Measurements from ENCODE around the gene TYW1.
"Not testable (repeated sequence)": the region's sequence is repeated elsewhere in the genome, so short reads cannot be mapped to it uniquely, and the experiment has no call there.

The TYW1 gene

DNA sequence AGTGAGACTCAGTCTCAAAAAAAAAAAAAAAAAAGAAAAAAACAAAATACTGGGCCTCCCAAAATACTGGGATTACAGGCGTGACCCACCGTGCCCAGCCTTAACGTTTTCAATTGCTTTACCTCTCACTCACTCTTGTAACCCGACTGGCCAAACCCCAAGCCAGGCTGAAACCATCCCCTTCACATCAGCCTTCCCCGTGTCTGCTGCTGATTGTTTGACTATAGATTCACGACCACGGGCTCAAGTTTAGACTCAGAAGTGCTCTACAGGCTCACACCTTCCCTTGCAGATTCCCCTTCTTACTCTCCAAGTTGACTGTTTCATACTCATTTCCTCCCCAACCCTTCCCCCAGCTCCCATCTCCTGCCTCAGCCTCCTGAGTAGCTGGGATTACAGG lies 22.3 kb downstream of the TYW1 start:
- H3K4me3 ChIP-seq (replicated peaks; ENCODE audit: low read depth, low read length) = no peak overlapping the region
- peaks cover 12% of the 10 kb centered on the region for H3K36me3 ChIP-seq (ENCODE audit: control insufficient read depth, insufficient read depth, low read length)
- no peak for DNase-seq (ENCODE audit: extremely low read depth, insufficient read length)
- TF ChIP-seq, protein P1, sequence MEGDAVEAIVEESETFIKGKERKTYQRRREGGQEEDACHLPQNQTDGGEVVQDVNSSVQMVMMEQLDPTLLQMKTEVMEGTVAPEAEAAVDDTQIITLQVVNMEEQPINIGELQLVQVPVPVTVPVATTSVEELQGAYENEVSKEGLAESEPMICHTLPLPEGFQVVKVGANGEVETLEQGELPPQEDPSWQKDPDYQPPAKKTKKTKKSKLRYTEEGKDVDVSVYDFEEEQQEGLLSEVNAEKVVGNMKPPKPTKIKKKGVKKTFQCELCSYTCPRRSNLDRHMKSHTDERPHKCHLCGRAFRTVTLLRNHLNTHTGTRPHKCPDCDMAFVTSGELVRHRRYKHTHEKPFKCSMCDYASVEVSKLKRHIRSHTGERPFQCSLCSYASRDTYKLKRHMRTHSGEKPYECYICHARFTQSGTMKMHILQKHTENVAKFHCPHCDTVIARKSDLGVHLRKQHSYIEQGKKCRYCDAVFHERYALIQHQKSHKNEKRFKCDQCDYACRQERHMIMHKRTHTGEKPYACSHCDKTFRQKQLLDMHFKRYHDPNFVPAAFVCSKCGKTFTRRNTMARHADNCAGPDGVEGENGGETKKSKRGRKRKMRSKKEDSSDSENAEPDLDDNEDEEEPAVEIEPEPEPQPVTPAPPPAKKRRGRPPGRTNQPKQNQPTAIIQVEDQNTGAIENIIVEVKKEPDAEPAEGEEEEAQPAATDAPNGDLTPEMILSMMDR (IDR thresholded peaks at IDR 0.05; ENCODE audit: insufficient read depth, low read length, poor library complexity, severe bottlenecking) = no peak
- no peaks in the 10 kb centered on the region for H3K27me3 ChIP-seq (replicated peaks; ENCODE audit: control insufficient read depth, insufficient read depth, low read length)

DNA sequence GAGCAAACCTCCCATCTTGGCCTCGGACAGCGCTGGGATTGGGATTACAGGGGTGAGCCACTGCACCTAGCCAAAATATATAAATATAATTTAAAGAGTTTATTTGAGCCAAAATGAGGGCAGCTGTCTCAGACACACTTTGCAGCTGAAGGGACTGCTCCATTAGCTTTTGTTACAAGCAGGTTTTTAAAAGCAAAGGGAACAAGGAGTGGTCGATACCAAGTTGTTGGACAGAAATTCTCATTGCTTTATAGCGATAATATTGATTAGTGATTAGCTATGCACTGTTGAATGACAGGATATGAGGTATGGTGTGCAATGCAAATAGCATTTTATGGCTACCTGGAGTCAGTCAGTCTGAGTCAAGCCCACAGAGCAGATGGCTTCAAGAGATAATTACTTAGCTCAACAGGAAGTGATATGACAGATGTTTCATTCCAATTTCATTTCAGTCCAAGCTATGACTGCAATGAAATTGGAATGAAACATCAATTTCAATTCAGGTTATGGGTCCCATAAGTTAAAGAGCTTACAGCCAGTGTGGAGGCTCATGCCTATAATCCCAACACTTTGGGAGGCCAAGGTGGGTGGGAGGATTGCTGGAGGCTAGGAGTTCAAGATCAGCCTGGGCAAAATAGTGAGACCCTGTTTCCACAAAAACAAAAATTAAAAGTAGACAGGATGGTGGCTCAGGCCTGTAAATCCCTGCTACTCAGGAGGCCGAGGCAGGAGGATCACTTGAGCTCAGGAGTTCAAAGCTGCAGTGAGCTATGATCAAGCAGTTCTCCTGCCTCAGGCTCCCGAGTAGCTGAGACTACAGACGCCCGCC lies 23.1 kb downstream of the TYW1 start:
- Histone ChIP-seq H3K27me3 (replicated peaks; ENCODE audit: control insufficient read depth, insufficient read depth, low read length) (no peaks in the 10 kb centered on the region), H3K4me3 (replicated peaks; ENCODE audit: low read depth, low read length) (no peak overlapping the region), H3K36me3 (ENCODE audit: control insufficient read depth, insufficient read depth, low read length) (peaks cover 12% of the 10 kb centered on the region)
- TF ChIP-seq, protein P1 (IDR thresholded peaks at IDR 0.05; ENCODE audit: insufficient read depth, low read length, poor library complexity, severe bottlenecking) = no peak
- DNase-seq (ENCODE audit: extremely low read depth, insufficient read length) = no peak

DNA sequence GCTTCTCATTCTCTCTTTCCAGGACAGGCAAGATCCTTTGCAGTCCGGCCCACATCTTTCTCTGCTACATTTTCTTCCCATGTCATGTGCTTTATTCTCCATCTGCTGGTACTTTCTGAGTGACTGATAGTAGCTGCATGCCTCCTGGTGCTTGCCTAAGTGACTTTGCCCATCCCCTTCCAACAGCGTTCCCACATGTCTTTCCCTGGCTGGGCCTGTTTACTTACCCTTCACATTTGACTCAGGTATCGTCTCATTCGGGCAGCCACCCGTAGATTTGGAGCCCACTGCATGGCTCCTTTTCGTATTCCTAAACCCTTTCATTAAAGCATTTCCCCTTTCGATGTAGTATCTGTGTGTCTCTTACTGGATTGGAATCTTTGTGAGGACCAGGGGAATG lies 24.6 kb downstream of the TYW1 start:
- no peaks in the 10 kb centered on the region for H3K27me3 ChIP-seq (replicated peaks; ENCODE audit: control insufficient read depth, insufficient read depth, low read length)
- no peak for DNase-seq (ENCODE audit: extremely low read depth, insufficient read length)
- H3K4me3 ChIP-seq (replicated peaks; ENCODE audit: low read depth, low read length) = no peak overlapping the region
- peaks cover 12% of the 10 kb centered on the region for H3K36me3 ChIP-seq (ENCODE audit: control insufficient read depth, insufficient read depth, low read length)
- TF ChIP-seq, protein P1 (IDR thresholded peaks at IDR 0.05; ENCODE audit: insufficient read depth, low read length, poor library complexity, severe bottlenecking) = no peak

DNA sequence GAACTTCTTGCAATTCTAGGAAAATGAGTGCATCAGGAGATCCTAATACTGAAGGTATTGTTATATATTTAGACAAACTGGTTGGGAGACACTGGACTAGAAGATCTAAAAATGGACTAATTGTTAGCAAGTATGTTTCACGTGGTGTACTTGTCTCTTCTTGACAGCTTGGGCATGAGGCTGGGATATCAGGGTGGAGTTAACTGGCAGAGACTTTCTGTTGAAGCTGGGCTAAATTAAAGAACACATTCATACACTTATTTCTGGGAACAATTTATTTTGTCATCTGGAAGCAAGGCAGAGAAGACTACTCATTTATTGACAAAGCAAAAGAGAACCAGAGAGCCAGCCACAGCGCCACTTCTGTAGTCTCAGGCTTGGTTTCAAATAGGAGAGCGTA lies 25.9 kb downstream of the TYW1 start:
- H3K27me3 ChIP-seq (replicated peaks; ENCODE audit: control insufficient read depth, insufficient read depth, low read length) = no peaks in the 10 kb centered on the region
- no peak for DNase-seq (ENCODE audit: extremely low read depth, insufficient read length)
- H3K36me3 ChIP-seq (ENCODE audit: control insufficient read depth, insufficient read depth, low read length) = peaks cover 12% of the 10 kb centered on the region
- TF ChIP-seq, protein P1 (IDR thresholded peaks at IDR 0.05; ENCODE audit: insufficient read depth, low read length, poor library complexity, severe bottlenecking) = no peak
- no peak overlapping the region for H3K4me3 ChIP-seq (replicated peaks; ENCODE audit: low read depth, low read length)

DNA sequence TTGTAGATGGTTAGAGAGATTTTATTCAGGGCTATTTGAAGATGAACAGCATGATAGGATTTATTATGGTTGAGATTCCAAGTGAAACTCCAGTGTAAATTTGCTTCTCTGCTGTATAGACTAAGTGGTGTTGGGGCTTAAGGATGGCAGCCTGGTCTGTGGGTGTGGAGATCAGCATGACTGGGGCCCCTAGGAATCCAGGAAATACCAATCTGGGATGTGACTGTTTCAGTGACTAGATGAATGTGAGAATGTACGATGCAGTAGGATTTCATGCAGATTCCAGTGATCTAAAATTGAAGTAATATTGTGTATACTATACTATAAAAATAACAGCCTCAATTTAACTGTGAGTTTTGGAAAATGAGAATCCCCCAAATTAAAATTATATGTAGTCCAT lies 28.8 kb downstream of the TYW1 start:
- H3K4me3 ChIP-seq (replicated peaks; ENCODE audit: low read depth, low read length); H3K27me3 ChIP-seq (replicated peaks; ENCODE audit: control insufficient read depth, insufficient read depth, low read length); DNase-seq (ENCODE audit: extremely low read depth, insufficient read length); H3K36me3 ChIP-seq (ENCODE audit: control insufficient read depth, insufficient read depth, low read length): not testable (repeated sequence)

DNA sequence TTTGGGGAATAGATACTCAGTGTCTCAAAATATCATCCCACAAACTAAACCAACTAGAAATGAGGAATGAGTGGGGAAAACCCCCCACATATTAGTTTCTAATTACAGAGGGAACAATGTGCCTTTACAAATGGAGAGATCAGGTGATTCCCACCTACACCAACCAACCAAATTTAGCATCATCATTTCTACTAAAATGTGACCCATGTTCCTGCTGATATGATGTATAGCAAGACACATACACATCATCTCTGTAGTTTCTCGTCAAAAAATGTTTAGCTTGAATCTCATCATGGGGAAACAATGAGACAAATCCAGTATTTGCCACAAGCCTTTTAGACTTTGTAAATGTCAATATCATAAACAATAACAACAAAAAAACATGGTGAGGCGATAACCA lies 35.1 kb downstream of the TYW1 start:
- H3K36me3 ChIP-seq (ENCODE audit: control insufficient read depth, insufficient read depth, low read length); DNase-seq (ENCODE audit: extremely low read depth, insufficient read length); H3K4me3 ChIP-seq (replicated peaks; ENCODE audit: low read depth, low read length); H3K27me3 ChIP-seq (replicated peaks; ENCODE audit: control insufficient read depth, insufficient read depth, low read length): not testable (repeated sequence)

DNA sequence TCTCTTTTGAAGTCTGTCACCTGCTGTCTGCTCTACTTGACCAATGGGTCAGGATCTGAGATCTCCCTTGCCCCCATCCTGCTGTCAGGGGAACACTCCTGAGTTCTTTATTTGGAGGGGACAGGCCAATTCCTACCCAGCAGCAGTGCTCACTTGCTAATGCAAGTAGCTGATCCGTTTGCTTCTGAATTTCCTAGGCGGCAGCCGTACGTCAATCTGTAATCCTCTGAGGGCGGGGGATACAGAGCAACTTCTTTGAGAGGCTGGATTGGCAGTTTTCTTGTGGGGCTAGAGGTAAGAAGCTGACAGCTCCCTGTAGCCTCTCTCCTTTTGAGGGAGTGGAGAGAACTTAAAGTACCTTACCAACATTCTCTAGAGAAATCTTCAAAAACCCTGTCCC lies 36.6 kb downstream of the TYW1 start:
- TF ChIP-seq, protein P1 (IDR thresholded peaks at IDR 0.05; ENCODE audit: insufficient read depth, low read length, poor library complexity, severe bottlenecking) = no peak

DNA sequence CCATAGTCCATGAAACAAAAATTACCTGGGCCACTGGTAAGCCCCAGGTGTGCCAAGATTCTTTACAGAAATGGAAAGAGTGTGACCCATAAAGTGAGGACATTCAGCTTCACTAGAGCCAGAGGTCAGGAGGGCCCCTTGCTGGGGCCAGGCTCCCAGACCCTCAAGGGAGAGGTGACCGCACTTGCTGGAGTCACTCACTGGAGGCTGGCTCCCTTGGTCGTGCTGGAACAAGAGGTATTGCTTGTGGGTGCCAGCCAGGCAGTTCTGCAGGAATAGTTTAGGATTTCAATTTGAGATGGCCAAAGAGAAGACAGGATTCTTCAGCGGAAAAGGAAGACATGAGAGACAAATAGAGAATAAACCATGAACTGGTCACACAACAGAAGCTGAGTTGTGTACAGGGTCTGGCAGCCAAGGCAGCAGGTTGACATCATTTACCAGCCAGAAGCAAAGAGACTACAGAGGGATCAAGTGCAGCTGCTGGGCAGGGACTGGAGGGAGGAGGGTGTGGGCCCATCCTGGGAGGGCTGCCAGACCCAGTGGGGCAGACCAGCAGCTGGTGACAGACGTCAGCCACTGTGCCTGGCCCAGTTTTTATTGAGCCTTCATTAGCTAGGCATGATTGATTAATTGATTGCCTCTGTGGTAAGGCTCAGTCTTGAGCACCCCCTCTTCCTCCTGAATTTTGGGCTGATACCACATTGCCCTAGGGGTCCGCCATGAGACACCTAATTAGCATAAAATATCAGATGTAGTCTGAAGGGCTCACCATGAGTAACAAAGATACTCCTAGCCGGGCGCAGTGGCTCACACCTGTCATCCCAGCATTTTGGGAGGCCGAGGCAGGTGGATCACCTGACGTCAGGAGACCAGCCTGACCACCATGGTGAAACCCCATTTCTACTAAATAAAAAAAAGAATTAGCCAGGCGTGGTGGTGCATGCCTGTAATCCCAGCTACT lies 40.1 kb downstream of the TYW1 start:
- not testable (repeated sequence) for H3K4me3 ChIP-seq (replicated peaks; ENCODE audit: low read depth, low read length); H3K36me3 ChIP-seq (ENCODE audit: control insufficient read depth, insufficient read depth, low read length); H3K27me3 ChIP-seq (replicated peaks; ENCODE audit: control insufficient read depth, insufficient read depth, low read length); DNase-seq (ENCODE audit: extremely low read depth, insufficient read length)

More for the DNA sequence above, 36.6 kb downstream of the TYW1 start:
- no peak for DNase-seq (ENCODE audit: extremely low read depth, insufficient read length)
- Histone ChIP-seq H3K27me3 (replicated peaks; ENCODE audit: control insufficient read depth, insufficient read depth, low read length) (no peaks in the 10 kb centered on the region), H3K4me3 (replicated peaks; ENCODE audit: low read depth, low read length) (no peak overlapping the region), H3K36me3 (ENCODE audit: control insufficient read depth, insufficient read depth, low read length) (no peaks in the 10 kb centered on the region; the same call in 1 of the 2 replicates)
